GM12801 (cell line): Measurements from ENCODE around the gene MARCHF7.

Source experiments
- TF ChIP-seq, protein P1 (sequence below): IDR thresholded peaks from one replicate; pipeline ENCODE4 v1.5.1; 2011; ENCODE audit warnings: control low read depth; ENCODE audit not compliant: insufficient read length; ENCODE audit errors: extremely low read depth

The MARCHF7 gene

GRCh38 chr2:159735648-159736047 is 23.3 kb downstream of the MARCHF7 start:
- TF ChIP-seq, protein P1, sequence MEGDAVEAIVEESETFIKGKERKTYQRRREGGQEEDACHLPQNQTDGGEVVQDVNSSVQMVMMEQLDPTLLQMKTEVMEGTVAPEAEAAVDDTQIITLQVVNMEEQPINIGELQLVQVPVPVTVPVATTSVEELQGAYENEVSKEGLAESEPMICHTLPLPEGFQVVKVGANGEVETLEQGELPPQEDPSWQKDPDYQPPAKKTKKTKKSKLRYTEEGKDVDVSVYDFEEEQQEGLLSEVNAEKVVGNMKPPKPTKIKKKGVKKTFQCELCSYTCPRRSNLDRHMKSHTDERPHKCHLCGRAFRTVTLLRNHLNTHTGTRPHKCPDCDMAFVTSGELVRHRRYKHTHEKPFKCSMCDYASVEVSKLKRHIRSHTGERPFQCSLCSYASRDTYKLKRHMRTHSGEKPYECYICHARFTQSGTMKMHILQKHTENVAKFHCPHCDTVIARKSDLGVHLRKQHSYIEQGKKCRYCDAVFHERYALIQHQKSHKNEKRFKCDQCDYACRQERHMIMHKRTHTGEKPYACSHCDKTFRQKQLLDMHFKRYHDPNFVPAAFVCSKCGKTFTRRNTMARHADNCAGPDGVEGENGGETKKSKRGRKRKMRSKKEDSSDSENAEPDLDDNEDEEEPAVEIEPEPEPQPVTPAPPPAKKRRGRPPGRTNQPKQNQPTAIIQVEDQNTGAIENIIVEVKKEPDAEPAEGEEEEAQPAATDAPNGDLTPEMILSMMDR: no peak

DNA sequence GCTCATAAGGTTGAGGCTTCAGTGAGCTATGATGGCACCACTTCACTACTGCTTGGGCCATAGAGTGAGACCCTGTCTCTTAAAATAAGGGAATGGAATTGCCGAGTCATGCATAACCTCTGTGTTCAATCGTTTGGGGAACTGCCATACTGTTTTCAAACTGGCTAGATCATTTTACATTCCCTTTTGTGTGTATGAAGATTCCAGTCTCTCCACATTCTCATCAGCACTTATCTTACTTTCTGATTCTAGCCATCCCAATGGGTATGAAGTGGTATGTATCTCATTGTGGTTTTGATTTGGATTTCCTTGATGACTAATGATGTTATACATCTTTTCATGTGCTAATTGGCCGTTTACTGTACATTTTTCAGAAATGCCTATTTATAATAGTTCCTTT is 23.7 kb downstream of the MARCHF7 start:
- TF ChIP-seq, protein P1: no peak

- TF ChIP-seq, protein P1: no peak
Observed at GRCh38 chr2:159737292-159737916, 25.1 kb downstream of the MARCHF7 start.

DNA sequence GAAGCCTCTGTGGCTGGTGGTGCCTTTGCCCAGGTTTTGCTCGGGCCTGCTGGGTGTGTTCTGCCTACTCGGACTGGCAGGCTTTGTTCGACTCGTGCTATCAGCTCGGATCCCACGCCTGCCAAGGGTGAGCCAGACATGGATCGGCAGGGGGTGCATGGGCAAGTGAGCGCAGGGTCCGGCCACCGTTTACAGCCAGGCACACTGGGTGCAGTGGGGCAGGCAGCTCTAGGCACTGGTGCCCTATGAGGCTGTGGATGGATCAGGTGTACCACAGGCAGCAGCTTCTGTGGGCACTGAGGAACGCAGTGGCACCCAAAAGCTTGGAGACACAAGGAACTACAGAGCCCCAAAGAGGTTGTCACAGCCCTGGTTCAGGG is 25.6 kb downstream of the MARCHF7 start:
- TF ChIP-seq, protein P1: no peak

DNA sequence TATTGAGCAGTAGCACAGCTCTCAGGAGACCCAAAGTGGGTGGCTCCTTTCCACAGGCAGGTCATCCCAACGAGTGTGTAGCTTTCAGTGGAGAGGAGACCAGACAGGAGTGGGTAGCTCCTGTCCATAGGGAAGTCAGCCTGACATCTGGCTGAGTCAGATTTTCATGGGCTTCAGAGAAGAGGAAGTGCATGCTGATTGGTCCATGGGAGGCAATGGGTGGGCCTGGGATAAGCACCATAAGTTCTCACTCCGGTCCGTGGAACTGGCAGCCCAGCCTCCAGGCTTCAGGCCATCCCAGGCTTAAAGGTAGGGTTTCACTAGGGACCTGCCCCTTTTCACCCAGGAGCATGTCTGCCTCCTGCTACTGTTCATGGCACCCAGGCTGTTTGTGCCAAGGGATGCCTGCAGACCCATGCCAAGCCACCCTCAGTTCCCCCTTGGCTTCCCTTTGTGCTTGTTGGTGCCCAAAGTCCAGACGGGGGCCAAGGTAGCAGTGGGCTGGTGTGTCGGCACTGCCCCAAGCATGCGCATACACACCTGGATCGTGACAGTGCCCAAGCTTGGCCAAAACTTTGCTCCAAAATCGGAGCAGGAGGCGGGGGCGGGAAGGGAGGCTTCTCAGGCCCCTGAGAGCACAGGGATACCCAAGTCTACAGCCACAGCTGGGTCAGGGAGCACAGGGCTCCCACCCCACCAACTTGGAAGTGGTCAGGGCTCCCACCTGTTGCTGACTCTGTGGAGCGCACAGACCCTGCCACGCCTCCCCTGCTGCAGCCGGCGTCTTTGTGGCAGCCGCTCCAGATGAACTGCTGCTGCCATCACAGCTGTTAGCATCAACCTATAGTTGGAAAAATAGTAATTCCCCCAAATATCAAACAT is 26.4 kb downstream of the MARCHF7 start:
- TF ChIP-seq, protein P1: no peak

- TF ChIP-seq, protein P1: no peak
Observed at GRCh38 chr2:159742846-159743245, 30.5 kb downstream of the MARCHF7 start.

GRCh38 chr2:159744363-159744762 is 32.1 kb downstream of the MARCHF7 start:
- TF ChIP-seq, protein P1: no peak
